ENCODE measurements around the gene TMEM87B.

- TF ChIP-seq CREB1 (CRISPR knock-in tag; IDR thresholded peaks at IDR 0.05), result no peak
- no peak for TF ChIP-seq CDX4 (CRISPR knock-in tag; IDR thresholded peaks at IDR 0.05; ENCODE audit: borderline replicate concordance)
- TF ChIP-seq EMX1 (CRISPR knock-in tag; IDR thresholded peaks at IDR 0.05), result no peak
- TF ChIP-seq TEAD1 (CRISPR knock-in tag; IDR thresholded peaks at IDR 0.05), result no peak
- no peak for TF ChIP-seq ZNF512 (CRISPR knock-in tag; IDR thresholded peaks at IDR 0.05; ENCODE audit: borderline replicate concordance)
- no peak for TF ChIP-seq CTCF (IDR thresholded peaks at IDR 0.05)
- TF ChIP-seq AR (CRISPR knock-in tag; IDR thresholded peaks at IDR 0.05), result no peak
- no peak for TF ChIP-seq E2F1 (CRISPR knock-in tag; IDR thresholded peaks at IDR 0.05)
- TF ChIP-seq USF2 (CRISPR knock-in tag; IDR thresholded peaks at IDR 0.05), result no peak
- no peak for TF ChIP-seq NR3C1 (CRISPR knock-in tag; conservative IDR thresholded peaks at IDR 0.05; ENCODE audit: low read depth)
Observed at GRCh38 chr2:112153179-112153490, 98.1 kb downstream of the TMEM87B start.
